ENCODE data around the gene PITPNM2.

Gene PITPNM2

DNA sequence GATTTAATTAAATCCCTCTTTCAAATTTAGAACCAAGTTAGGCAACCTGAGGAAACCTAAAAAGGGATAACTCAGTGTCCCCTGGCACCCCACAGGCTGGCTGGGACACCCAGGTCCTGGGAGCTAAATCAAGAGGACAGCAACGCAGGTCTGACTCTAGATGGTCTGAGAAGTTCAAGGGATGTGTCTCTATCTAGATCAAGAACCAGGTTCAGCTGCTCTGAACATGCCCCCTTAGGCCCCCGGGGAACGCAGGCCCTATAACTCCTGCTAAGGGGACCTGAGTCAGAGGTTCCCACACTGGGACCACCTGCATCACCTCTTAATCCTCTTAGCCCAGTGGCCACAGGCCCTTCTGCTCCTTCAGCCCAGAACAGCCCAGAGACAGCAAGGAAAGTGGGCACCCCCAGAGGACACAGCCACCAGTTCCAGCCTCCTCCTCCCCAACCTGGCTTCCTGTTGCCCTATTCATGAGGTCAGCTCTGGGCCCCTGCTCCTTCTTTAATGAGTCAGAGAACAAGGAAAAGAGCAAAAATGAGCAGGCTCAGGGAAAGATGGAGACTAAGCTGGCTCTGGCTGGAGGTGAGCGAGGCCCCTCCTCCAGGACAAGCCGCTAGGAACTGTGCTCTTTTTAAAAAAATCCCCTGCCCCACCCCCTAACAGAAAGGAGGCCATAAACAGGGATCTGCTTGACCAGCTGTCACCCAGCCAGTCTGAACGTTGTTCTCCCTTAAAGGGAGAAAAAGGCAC, 10.8 kb downstream of the PITPNM2 start:
- Mint-ChIP-seq H3K4me3 (no peak overlapping the region), H3K36me3 (ENCODE audit: low read depth) (no peaks in the 10 kb centered on the region), H3K9me3 (no peaks in the 10 kb centered on the region), H3K4me1 (ENCODE audit: low read depth) (peaks cover 9% of the 10 kb centered on the region), H3K27me3 (no peaks in the 10 kb centered on the region), H3K27ac (no peak overlapping the region)
- intact Hi-C loops (cut with micrococcal nuclease): no loop called here

DNA sequence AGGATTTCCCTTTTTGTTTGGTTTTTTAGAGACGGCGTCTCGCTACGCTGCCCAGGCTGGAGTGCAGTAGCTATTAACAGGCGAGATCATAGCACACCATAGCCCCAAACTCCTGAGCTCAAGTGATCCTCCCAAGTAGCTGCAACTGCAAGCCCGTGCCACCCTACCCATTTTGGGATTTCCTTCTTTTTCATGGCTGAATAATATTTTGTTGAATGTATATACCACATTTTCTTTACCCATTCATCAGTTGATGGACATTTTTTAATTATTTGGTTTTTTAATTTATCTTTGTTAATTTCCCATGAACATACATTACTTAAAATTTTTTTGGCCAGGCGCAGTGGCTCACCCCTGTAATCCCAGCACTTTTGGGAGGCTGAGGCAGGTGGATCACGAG, 15.2 kb downstream of the PITPNM2 start:
- Mint-ChIP-seq H3K27me3 (peaks cover 2% of the 10 kb centered on the region), H3K9me3 (no peaks in the 10 kb centered on the region), H3K4me3 (no peak overlapping the region), H3K27ac (no peak overlapping the region), H3K4me1 (ENCODE audit: low read depth) (no peaks in the 10 kb centered on the region), H3K36me3 (ENCODE audit: low read depth) (no peaks in the 10 kb centered on the region)
- intact Hi-C loops (cut with micrococcal nuclease): no loop called here

DNA sequence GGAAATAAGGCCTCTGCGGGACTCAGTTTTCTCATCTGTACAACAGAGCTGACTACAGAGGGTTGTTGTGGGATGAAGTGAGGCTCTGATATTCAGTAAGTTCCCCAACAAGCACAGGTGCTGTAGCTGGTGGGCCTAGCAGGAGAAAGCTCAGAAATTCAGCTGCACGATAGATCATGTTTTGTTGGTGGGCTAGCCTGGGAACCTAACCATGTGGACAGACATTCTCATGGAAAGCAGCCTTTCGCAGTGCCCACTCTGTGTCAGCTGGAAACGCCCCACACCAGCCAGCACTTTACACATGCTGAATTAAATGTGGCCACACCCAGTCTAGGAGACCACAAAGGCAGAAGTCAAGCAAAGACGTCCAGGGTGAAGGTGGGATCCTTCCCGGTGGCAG, 16.1 kb downstream of the PITPNM2 start:
- intact Hi-C loops (cut with micrococcal nuclease): no loop called here
- Mint-ChIP-seq H3K27ac (no peak overlapping the region), H3K4me3 (no peak overlapping the region), H3K9me3 (no peaks in the 10 kb centered on the region), H3K36me3 (ENCODE audit: low read depth) (no peaks in the 10 kb centered on the region), H3K27me3 (peaks cover 2% of the 10 kb centered on the region), H3K4me1 (ENCODE audit: low read depth) (no peaks in the 10 kb centered on the region)

DNA sequence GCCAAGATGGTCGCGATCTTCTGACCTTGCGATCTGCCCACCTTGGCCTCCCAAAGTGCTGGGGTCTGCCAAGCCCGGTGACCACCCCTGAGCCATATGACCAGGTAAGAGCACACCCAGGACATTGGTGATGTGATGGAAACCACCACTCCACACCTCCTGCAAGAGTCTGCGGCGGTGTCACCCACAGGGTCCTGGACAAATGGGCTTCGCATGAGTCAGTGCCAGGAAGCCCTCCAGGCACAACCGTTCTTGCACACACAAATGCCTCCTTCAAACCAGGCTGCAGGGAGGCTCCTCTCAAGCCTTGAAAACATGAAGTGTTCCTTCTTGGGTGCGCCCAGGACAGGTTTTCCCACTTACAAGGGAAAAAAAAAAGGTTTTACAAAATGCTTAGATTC, 16.6 kb downstream of the PITPNM2 start:
- Mint-ChIP-seq H3K27me3 (peaks cover 2% of the 10 kb centered on the region), H3K4me1 (ENCODE audit: low read depth) (no peaks in the 10 kb centered on the region), H3K27ac (no peak overlapping the region), H3K9me3 (no peaks in the 10 kb centered on the region), H3K4me3 (no peak overlapping the region), H3K36me3 (ENCODE audit: low read depth) (no peaks in the 10 kb centered on the region)
- intact Hi-C loops (cut with micrococcal nuclease): no loop called here

DNA sequence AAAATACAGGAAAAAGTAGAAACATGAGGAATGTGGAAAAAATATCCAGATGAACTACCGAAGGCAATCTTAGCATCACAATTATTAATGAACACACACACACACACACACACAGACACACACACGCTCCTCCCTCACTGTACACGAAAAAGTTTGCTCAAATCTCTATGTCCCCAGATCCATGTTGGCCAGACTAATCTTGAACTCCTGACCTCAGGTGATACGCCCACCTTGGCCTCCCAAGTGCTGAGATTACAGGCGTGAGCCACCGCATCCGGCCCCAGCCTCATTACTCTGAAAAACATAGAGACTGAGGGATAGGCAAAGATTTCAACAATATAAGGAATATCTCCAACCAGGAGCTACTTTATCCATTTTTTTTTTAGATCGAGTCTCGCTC, 17.2 kb downstream of the PITPNM2 start:
- Mint-ChIP-seq H3K4me3 (no peak overlapping the region), H3K9me3 (no peaks in the 10 kb centered on the region), H3K36me3 (ENCODE audit: low read depth) (no peaks in the 10 kb centered on the region), H3K4me1 (ENCODE audit: low read depth) (no peaks in the 10 kb centered on the region), H3K27ac (no peak overlapping the region), H3K27me3 (peaks cover 2% of the 10 kb centered on the region)
- intact Hi-C loops (cut with micrococcal nuclease): no loop called here

DNA sequence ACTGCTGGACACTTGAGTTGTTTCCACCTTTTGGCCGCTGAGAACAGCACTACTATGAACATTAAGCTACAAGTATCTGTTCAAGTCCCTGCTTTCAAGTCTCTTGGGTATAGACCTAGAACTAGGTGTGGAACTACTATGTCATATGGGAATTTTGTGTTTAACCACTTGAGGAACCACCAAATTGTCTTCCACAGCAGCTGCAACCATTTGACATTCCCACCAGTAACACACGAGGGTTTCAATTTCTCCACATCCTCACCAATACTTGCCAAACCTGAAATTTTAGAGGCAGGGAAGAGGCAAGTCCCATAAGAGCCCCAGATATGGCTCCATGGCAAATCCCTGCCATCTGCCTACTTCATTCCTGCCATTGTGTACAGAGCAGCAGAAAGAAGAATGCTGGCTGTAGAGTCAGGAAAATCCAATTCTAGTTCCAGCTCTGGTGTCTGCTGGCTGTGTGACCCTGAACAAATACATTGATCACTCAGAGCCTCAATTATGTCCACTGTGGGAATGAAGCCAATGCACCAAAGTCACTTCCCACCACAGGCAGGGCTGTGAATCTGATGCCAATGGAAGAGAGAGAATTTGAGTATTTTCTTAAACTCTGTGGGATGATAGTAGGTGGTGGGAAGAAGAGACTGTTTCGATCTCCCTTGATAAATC, 17.8 kb downstream of the PITPNM2 start:
- Mint-ChIP-seq H3K4me1 (ENCODE audit: low read depth) (no peaks in the 10 kb centered on the region), H3K27ac (no peak overlapping the region), H3K4me3 (no peak overlapping the region), H3K9me3 (no peaks in the 10 kb centered on the region), H3K27me3 (peaks cover 2% of the 10 kb centered on the region), H3K36me3 (ENCODE audit: low read depth) (no peaks in the 10 kb centered on the region)
- intact Hi-C loops (cut with micrococcal nuclease): no loop called here

DNA sequence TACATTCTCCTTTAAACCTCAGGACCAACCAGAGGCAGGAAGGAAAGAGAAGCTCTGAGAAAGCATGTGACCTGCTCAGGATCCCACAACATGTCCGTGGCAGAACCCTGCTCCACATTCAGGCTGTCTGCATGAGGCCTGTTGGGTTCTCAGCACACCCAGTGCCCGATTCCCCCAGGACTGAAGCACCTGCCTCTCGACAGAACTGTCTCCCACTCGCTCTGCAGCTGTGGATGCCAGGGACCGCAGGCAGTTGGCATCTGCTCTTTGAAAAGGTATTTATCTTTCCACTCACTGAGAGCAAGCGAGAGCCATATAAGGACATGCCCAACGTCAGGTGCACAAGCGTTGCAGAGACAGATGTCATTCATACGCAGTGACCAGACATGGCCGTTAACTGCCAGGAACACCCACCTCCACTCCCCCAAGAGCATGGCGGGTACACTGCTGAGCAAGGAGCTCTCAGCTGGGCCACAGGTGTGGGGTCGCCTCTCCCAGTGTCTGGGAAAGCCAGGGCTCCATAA, 18.9 kb downstream of the PITPNM2 start:
- peaks cover 2% of the 10 kb centered on the region for H3K27me3 Mint-ChIP-seq
- H3K4me1 Mint-ChIP-seq (ENCODE audit: low read depth): no peaks in the 10 kb centered on the region
- H3K4me3 Mint-ChIP-seq: no peak overlapping the region
- intact Hi-C loops (cut with micrococcal nuclease): no loop called here
- no peaks in the 10 kb centered on the region for H3K9me3 Mint-ChIP-seq
- no peak overlapping the region for H3K27ac Mint-ChIP-seq
- no peaks in the 10 kb centered on the region for H3K36me3 Mint-ChIP-seq (ENCODE audit: low read depth)

DNA sequence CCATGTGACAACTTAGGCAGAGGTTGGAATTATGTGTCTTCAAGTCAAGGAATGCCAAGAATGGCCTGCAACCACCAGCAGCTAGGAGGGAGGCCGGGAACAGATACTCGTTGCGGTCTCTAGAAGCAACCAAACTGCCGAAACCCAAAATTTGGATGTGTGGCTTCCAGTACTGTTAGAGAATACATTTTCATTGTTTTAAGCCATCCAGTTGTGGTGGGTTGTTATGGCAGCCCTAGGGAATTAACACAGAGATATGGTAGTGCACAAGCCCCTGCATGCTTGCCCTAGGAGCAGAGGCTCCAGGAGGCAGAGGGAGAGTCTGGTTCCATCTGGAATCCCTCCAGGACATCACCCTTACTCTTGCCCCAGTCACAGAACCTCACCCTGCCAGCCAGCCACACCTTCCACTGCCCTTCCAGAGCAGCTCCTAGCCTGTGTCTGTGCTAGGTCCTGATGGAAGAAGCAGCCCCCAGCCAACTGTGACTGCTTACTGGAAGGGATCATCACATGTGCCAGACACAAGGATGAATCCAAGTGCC, 19.5 kb downstream of the PITPNM2 start:
- Mint-ChIP-seq H3K4me1 (ENCODE audit: low read depth) (peaks cover 4% of the 10 kb centered on the region), H3K27me3 (peaks cover 2% of the 10 kb centered on the region), H3K9me3 (no peaks in the 10 kb centered on the region), H3K27ac (no peak overlapping the region), H3K36me3 (ENCODE audit: low read depth) (no peaks in the 10 kb centered on the region), H3K4me3 (no peak overlapping the region)
- intact Hi-C loops (cut with micrococcal nuclease): no loop called here

DNA sequence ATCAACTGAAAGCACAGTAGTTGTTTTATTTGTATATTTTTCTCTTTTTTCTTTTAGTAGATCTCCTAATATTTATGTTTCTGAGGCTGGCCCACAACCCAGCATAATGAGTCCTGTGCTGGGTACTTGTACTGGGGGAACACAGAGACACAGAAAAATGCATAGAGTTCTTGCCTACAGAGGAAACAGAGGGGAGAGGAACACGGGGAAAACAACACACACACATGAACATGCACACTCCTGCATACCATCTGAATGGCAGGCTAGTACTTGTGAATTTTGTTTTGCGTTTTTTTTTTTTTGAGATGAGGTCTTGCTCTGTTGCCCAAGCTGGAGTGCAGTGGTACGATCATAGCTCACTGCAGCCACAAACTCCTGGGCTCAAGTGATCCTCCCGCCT, 21.3 kb downstream of the PITPNM2 start:
- intact Hi-C loops (cut with micrococcal nuclease): no loop called here
- no peak overlapping the region for H3K4me3 Mint-ChIP-seq
- H3K36me3 Mint-ChIP-seq (ENCODE audit: low read depth): no peaks in the 10 kb centered on the region
- peaks cover 2% of the 10 kb centered on the region for H3K27me3 Mint-ChIP-seq
- no peaks in the 10 kb centered on the region for H3K9me3 Mint-ChIP-seq
- peaks cover 7% of the 10 kb centered on the region for H3K4me1 Mint-ChIP-seq (ENCODE audit: low read depth)
- H3K27ac Mint-ChIP-seq: no peak overlapping the region

DNA sequence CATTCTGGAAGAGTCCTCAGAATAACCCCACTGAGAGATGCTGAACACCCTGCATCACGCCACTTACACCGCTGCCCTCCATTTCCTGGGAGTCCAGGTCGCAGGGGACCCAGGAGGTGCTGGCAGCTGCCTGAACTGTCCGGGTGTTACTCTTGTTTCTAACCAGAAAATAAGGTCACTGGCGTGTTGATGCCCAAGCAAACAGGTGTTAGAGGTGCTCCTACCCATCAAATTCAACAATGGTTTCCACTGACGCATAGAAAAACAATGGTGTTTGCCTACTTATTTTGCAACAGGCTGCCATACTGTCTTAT, 23.8 kb downstream of the PITPNM2 start:
- no peaks in the 10 kb centered on the region for H3K27me3 Mint-ChIP-seq
- no peak overlapping the region for H3K27ac Mint-ChIP-seq
- H3K4me1 Mint-ChIP-seq (ENCODE audit: low read depth): peaks cover 7% of the 10 kb centered on the region
- intact Hi-C loops (cut with micrococcal nuclease): no loop called here
- H3K36me3 Mint-ChIP-seq (ENCODE audit: low read depth): no peaks in the 10 kb centered on the region
- no peaks in the 10 kb centered on the region for H3K9me3 Mint-ChIP-seq
- no peak overlapping the region for H3K4me3 Mint-ChIP-seq

DNA sequence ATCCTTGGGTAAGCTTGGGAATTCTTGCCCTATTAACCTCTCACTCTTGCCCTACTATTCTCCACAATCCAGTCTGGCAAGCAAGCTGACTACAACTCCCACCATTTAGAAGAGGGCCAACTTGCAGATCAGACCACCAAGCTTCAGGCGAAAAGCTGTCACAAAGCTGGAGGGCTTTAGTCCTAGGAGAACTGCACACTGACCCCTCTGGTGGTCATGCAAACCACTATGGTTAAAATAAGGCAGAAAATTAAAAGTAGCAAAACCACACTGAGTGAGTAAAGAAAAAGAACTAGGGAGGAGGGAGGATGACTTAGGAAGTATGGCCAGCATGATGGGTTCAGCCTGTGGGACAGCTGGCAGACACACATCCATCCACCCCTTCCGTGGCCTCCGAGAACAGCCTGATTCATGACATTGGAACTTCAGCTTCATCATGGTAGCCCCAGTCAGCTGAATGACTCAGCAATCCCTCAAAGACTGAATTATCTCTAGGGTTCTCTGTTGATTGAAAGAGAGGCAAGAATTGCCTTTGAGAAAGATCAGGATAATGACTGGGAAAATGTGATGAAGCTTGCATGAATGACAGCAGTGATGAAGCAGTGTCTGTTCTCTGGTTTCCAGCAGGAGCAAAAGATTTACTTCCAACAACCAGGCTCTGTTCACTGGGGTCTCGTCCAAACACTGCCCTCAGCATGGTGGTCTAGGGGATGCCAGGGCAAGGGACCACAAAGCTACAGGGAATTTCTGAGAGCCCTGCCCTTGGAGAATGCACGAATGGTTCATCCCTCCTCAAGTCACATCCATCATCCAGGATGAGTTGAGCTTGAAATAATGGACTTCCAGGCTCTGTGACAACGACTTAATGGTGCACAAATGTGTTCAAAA, 24.4 kb downstream of the PITPNM2 start:
- Mint-ChIP-seq H3K9me3 (no peaks in the 10 kb centered on the region), H3K27ac (no peak overlapping the region), H3K36me3 (ENCODE audit: low read depth) (no peaks in the 10 kb centered on the region), H3K27me3 (no peaks in the 10 kb centered on the region), H3K4me1 (ENCODE audit: low read depth) (peaks cover 7% of the 10 kb centered on the region), H3K4me3 (no peak overlapping the region)
- intact Hi-C loops (cut with micrococcal nuclease): no loop called here

DNA sequence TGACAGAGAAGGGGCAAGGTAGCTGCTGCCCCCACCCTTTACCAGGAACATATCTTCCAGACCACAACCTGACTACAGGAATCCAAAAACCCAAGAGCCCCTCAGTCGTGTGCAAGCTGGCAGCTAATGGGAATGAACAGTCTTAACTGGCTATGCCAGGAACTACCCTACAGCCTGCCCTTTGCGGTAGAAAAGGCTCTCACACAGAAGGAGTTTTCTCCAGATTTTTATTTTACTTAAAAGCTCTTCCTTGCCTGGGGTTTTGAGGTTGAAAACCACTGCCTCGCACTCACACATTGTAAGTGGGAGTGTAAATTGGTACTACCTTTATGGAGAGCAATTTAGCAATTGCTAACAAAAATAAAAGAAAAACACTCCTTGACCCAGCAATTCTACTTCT, 28.3 kb downstream of the PITPNM2 start:
- no peak overlapping the region for H3K4me3 Mint-ChIP-seq

DNA sequence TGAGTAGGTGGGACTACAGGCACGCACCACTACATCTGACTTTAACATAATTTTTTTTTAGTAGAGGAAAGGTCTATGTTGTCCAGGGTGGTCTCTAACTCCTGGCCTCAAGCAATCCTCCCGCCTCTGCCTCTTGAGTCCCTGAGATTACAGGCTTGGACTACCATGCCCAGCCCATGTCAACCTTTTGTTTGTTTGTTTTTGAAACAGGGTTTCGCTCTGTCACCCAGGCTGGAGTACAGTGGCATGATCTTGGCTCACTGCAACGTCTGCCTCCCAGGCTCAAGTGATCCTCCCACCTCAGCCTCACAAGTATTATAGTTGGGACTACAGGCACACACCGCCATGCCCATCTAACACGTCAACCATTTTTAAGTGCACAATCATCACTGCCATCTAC, 29.2 kb downstream of the PITPNM2 start:
- no peaks in the 10 kb centered on the region for H3K9me3 Mint-ChIP-seq
- H3K36me3 Mint-ChIP-seq (ENCODE audit: low read depth): no peaks in the 10 kb centered on the region
- no peak overlapping the region for H3K27ac Mint-ChIP-seq
- H3K27me3 Mint-ChIP-seq: no peaks in the 10 kb centered on the region
- peaks cover 6% of the 10 kb centered on the region for H3K4me1 Mint-ChIP-seq (ENCODE audit: low read depth)
- no peak overlapping the region for H3K4me3 Mint-ChIP-seq
- intact Hi-C loops (cut with micrococcal nuclease): no loop called here

More for the DNA sequence above, 28.3 kb downstream of the PITPNM2 start:
- H3K27me3 Mint-ChIP-seq: no peaks in the 10 kb centered on the region
- no peaks in the 10 kb centered on the region for H3K9me3 Mint-ChIP-seq
- no peak overlapping the region for H3K27ac Mint-ChIP-seq
- peaks cover 7% of the 10 kb centered on the region for H3K4me1 Mint-ChIP-seq (ENCODE audit: low read depth)
- H3K36me3 Mint-ChIP-seq (ENCODE audit: low read depth): no peaks in the 10 kb centered on the region
- intact Hi-C loops (cut with micrococcal nuclease): no loop called here

Data from dendritic cell treated with granulocyte-macrophage colony-stimulating factor and Interleukin-4, amounts not matched to agents 40 ng/mL and 50 ng/mL, for 4 days (primary cell).